Spinal cord (tissue), 10 donors: ENCODE measurements around the gene ATG2A. TPM values are rescaled to one million over a fixed set of nuclear protein-coding genes. Genes with fewer than 3 reads are reported as not detected.

Experiments used
- DNase-seq, 6 donors: peaks; one replicate each; pipeline versions ENCODE4 v3.0.0 to v3.0.0-alpha.2; 2013 to 2015; ENCODE audit warnings: low spot score in 6 of 6, low read depth in 4 of 6
- H3K27ac ChIP-seq: one replicate; pipeline ENCODE4 v1.5.1; 2013; ENCODE audit warnings: low read depth, low read length, control low read depth
- H3K27me3 ChIP-seq: one replicate; pipeline ENCODE4 v1.6.1; 2013; ENCODE audit warnings: low read length; ENCODE audit not compliant: control insufficient read depth, insufficient read depth
- H3K36me3 ChIP-seq: one replicate; pipeline ENCODE4 v1.6.1; 2013; ENCODE audit warnings: low read length; ENCODE audit not compliant: control insufficient read depth, insufficient read depth
- H3K4me1 ChIP-seq: one replicate; pipeline ENCODE4 v1.6.1; 2013; ENCODE audit warnings: low read length; ENCODE audit not compliant: control insufficient read depth, insufficient read depth
- H3K4me3 ChIP-seq: one replicate; pipeline ENCODE4 v1.5.1; 2013; ENCODE audit warnings: low read depth, low read length, control low read depth
- H3K9me3 ChIP-seq: one replicate; pipeline ENCODE4 v1.6.1; 2013; ENCODE audit warnings: low read length; ENCODE audit not compliant: control insufficient read depth, insufficient read depth
- WGBS: methylation state at CpG from one replicate; pipeline ENCODE4 v1.1.5; 2013; ENCODE audit warnings: missing lambda C conversion rate; ENCODE audit not compliant: insufficient coverage; 5-methylcytosine and 5-hydroxymethylcytosine counted together
- polyA plus RNA-seq, 2 donors: library from polyadenylated mRNA; unstranded; fragments of 120-200 nt; gene quantifications; one replicate each; pipeline ENCODE4 v1.2.1, GENCODE V29; 2013; ENCODE audit not compliant: insufficient read length in 2 of 2
- total RNA-seq, 2 donors: library from RNA; depleted of rRNA in 1 of 2; stranded (reverse); fragments of 120-200 nt in 1 of 2; fragments of >200 nt in 1 of 2; gene quantifications; one replicate each; pipeline versions ENCODE4 v1.2.3 to v1.2.4, GENCODE V29; 2013 to 2014
- donor health status: healthy.

Gene ATG2A
- total and polyA plus RNA-seq, 4 donors: 8.1 to 26.8 (median 20.3) TPM

- Histone ChIP-seq H3K36me3 (peaks cover 81% of the 10 kb centered on the region), H3K27ac (no peak overlapping the region), H3K9me3 (no peaks in the 10 kb centered on the region), H3K4me3 (no peak overlapping the region), H3K27me3 (no peaks in the 10 kb centered on the region), H3K4me1 (peaks cover 27% of the 10 kb centered on the region)
- DNase-seq: no peak
- whole genome bisulfite sequencing: 84% methylated on average over 19 of the region's 19 CpGs
Observed at GRCh38 chr11:64858467-64859263, 58.3 kb downstream of the ATG2A start.

GRCh38 chr11:64857485-64857884, 59.5 kb downstream of the ATG2A start:
- Histone ChIP-seq H3K36me3 (peaks cover 85% of the 10 kb centered on the region), H3K4me3 (no peak overlapping the region), H3K27ac (no peak overlapping the region), H3K9me3 (no peaks in the 10 kb centered on the region), H3K27me3 (no peaks in the 10 kb centered on the region), H3K4me1 (peaks cover 15% of the 10 kb centered on the region)
- no peak for DNase-seq
- 100% methylated on average over 3 of the region's 6 CpGs for WGBS

GRCh38 chr11:64856382-64857227, 60.4 kb downstream of the ATG2A start:
- H3K36me3 ChIP-seq: peaks cover 89% of the 10 kb centered on the region
- H3K4me1 ChIP-seq: peaks cover 9% of the 10 kb centered on the region
- no peaks in the 10 kb centered on the region for H3K9me3 ChIP-seq
- H3K4me3 ChIP-seq: no peak overlapping the region
- no peak for DNase-seq
- no peaks in the 10 kb centered on the region for H3K27me3 ChIP-seq
- 83% methylated on average over 13 of the region's 20 CpGs for WGBS
- no peak overlapping the region for H3K27ac ChIP-seq

- Histone ChIP-seq H3K4me1 (peaks cover 15% of the 10 kb centered on the region), H3K9me3 (no peaks in the 10 kb centered on the region), H3K27me3 (no peaks in the 10 kb centered on the region), H3K36me3 (peaks cover 93% of the 10 kb centered on the region), H3K4me3 (no peak overlapping the region), H3K27ac (no peak overlapping the region)
- no peak for DNase-seq
- WGBS: 85% methylated on average over 9 of the region's 22 CpGs
Observed at GRCh38 chr11:64855596-64856304, 61.3 kb downstream of the ATG2A start.

- H3K4me1 ChIP-seq: peaks cover 15% of the 10 kb centered on the region
- H3K4me3 ChIP-seq: no peak overlapping the region
- DNase-seq: no peak
- H3K27ac ChIP-seq: no peak overlapping the region
- no peaks in the 10 kb centered on the region for H3K27me3 ChIP-seq
- peaks cover 88% of the 10 kb centered on the region for H3K36me3 ChIP-seq
- H3K9me3 ChIP-seq: no peaks in the 10 kb centered on the region
- 88% methylated on average over 39 of the region's 45 CpGs for WGBS
Observed at GRCh38 chr11:64854534-64855502, 62.2 kb downstream of the ATG2A start.

GRCh38 chr11:64854157-64854533, 62.9 kb downstream of the ATG2A start:
- 94% methylated on average over 25 of the region's 25 CpGs for WGBS
- no peaks in the 10 kb centered on the region for H3K9me3 ChIP-seq
- no peak for DNase-seq
- no peak overlapping the region for H3K4me3 ChIP-seq
- H3K36me3 ChIP-seq: peaks cover 82% of the 10 kb centered on the region
- no peaks in the 10 kb centered on the region for H3K27me3 ChIP-seq
- no peak overlapping the region for H3K27ac ChIP-seq
- peaks cover 16% of the 10 kb centered on the region for H3K4me1 ChIP-seq

GRCh38 chr11:64853709-64854108, 63.3 kb downstream of the ATG2A start:
- Histone ChIP-seq H3K27me3 (no peaks in the 10 kb centered on the region), H3K36me3 (peaks cover 78% of the 10 kb centered on the region), H3K9me3 (no peaks in the 10 kb centered on the region), H3K4me1 (peaks cover 19% of the 10 kb centered on the region), H3K4me3 (no peak overlapping the region), H3K27ac (no peak overlapping the region)
- 86% methylated on average over 23 of the region's 27 CpGs for WGBS
- DNase-seq: no peak

- 88% methylated on average over 16 of the region's 24 CpGs for WGBS
- H3K4me3 ChIP-seq: no peak overlapping the region
- no peaks in the 10 kb centered on the region for H3K9me3 ChIP-seq
- peaks cover 70% of the 10 kb centered on the region for H3K36me3 ChIP-seq
- H3K4me1 ChIP-seq: peaks cover 19% of the 10 kb centered on the region
- no peak overlapping the region for H3K27ac ChIP-seq
- DNase-seq: no peak
- H3K27me3 ChIP-seq: no peaks in the 10 kb centered on the region
Observed at GRCh38 chr11:64852804-64853509, 64.1 kb downstream of the ATG2A start.
